OCI-M1 (cell line): ENCODE data around the gene ITGB3BP.
A peak's percentile ranks its signal among the peaks of the same experiment; 100 is the strongest.

Experiments
- DNase-seq: peaks from one replicate; lab custom pipeline; 2025; lab: John Stamatoyannopoulos, UW

Gene ITGB3BP

DNA sequence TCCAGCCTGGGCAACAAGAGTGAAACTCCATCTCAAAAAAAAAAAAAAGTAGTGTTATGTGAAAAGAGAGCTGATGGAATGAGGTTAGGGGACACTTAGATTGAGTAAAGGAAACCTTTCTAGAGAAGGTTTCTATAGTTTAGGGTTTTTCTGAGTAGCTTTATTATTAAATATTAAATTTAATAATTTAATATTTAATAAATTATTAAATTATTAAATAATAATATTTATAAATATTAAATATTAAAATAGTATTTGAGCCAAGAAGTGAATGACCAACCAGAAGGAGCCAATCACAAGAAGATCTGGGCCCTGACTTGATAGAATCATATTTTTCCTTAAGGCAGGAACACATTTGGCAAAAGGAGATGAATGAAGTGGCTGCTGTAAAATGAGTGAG lies 104.9 kb downstream of the ITGB3BP start:
- no peak for DNase-seq

DNA sequence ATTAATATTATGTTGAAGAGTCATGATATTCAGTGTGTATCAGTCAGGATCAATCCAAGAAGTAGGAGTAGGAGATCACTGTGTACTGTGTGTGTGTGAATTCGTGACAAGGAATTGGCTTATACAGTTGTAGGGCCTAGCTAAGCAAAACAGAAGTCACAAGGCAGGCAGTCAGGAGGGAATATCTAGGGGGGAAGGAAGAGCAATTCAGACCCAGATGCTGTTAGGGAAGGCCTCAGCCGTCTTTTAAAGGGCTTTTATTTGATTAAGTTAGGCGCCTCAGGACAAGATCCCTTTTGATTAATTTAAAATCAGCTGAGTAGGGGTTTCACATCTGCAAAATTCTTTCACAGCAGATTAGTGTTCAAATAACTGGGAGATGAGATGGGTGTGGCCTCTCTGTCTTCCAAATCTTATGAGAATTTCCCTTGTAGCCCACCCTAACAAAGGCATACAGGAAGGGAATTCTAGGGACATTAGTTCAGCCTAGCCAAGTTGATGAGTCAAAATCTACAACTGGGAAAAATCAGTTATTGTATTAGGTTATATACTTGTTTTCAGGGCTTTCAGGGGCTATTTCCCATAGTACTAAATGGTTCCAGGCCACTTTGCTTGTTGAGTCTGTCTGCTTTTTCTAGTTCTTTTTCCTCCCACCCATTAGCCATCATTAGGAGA lies 108.2 kb downstream of the ITGB3BP start:
- no peak for DNase-seq

DNA sequence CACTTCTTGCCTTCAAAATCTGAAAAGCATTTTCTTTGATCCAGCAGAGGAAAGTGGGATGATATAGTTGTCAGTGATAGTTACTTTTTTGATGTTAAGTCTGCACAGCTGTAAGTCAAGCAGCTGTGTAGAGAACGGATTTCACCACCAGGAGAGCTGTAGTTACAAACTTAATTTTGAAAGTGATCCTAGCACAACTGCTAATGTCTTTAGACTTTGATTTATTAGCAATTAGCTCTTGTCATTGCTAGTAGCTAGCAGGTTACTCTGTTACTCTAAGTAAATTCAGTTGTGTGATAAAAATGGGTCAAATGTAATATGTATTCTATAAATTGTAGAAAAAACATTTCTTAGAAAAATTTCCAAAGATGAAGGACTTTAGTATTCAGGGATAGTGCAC lies 109.6 kb downstream of the ITGB3BP start:
- no peak for DNase-seq

DNA sequence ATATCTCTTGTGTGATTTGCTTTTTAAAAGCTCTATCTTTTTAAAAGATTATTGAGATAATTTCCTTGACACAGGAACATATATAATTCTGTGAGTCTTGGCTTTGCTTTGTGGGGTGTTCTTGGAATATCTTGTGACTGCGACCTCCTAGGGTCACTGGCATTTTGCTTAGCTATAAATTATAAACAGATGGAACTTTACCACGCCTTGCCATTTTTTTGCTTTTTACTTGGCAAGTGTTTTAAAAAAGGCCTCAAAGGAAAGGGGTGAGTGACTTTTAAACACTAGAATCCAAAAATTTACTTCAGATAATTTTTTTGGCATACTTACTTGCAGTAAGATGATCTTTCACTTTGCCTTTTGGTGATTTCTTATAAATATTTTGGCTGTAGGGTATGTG lies 112.0 kb downstream of the ITGB3BP start:
- no peak for DNase-seq

DNA sequence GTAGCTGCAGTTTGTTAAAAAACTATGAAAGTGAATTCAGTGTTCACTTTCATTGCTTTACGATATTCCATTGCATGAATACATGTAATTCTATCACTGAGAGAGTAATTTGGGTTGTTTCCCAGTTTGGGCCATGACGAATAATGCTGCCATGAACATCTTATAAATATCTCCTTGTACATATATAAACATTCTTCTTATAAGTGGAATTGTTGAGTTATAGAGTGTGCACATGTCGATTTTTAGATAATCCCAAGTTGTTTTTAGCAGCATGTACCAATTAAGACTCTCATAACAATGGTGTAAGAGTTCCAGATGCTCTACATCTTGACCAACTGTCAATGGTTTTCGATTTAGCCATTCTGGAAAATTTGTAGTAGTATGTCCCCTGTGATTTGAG lies 114.7 kb downstream of the ITGB3BP start:
- no peak for DNase-seq

DNA sequence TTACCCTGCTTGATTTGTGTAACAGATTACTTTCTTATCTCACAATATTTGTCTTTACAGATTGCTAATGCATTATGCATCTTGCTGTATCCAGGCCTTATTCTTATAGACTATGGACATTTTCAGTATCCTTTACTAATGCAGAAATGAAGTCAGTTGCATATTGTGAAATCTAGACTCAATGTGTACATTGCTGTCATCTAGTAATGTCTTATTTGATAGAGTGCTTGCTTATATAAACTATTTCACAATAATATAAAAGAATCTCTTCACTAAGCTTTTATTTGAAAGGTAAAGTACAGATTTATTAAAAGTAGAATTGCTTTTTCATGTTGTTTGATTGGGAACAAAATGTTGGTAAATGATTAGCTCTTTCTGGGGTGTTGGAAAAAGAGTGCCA lies 116.0 kb downstream of the ITGB3BP start:
- DNase-seq = no peak

DNA sequence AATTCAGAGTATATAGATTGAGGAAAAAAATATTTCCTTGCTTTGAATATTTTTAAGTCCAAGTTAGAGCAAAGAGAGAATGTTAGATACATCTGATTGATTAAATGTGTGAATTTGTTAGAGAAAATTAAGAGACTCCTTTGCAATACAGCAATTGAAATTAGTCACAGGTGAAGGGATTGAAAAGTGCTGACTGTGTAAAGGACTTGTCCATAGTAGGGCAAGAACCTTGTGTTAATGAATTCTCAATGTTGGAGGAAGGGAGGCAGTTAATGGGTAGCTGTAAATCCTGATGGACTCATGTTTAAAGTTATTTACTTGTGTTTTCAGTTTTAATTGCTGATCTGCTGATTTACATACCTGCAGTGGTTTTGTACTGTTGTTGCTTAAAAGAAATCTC lies 117.0 kb downstream of the ITGB3BP start:
- DNase-seq = no peak

DNA sequence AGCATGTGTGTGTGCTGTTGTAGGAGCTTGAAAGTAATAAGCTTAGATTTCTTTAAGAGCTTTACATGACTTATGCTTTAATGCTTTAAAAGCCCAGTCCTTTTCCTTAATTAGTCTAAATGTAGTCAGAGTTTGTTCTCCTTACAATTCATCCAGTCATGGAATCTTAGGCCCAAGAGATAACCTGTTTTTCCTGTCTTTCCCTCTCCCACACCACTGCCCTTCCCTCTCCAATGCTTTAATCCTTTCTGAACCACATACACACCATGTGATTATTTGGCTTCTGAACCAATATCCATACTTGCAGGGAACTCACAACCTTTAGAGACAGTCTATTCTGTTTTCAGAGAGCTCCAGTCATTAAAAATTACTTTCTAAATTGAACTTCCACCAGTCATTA lies 118.0 kb downstream of the ITGB3BP start:
- no peak for DNase-seq

DNA sequence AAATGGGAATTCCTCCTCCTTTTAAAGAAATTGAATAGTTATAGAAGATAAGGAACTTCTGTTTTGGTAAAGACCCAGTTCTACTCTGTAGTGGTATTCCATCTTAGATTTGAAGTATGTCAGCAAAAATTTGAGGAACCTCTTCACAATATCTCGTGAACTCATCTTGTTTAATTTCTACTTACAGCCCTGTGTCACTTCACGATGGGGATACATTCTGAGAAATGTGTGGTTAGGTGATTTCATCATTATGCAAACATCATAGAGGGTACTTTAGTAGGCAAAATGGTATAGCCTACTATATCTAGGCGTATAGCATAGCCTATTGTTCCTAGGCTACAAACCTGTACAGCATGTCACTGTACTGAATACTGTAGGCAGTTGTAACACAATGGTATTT lies 119.6 kb downstream of the ITGB3BP start:
- DNase-seq = peak; percentile 92

DNA sequence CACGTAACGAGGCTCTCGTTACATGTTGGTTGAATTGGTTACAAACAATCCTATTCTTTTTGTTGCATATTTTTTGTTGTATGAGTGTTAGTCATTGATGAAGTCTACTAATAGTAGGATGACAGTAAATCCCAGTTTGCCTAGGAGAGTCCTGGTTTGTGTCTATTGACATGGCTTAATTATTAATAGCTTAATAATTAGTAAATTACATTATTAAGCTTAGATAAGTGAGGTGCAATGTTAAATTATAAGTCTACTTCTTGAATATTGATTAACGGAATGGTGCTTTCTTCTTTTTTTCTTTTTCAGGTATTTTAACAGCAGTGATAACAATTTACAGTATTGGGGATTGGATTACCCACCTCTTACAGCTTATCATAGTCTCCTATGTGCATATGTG lies 121.1 kb downstream of the ITGB3BP start:
- DNase-seq = no peak
